Ovary (tissue), 3 donors: ENCODE measurements around the gene VIPAS39.

ENCODE experiments used
- CTCF ChIP-seq, 3 donors: fragments of 450-650 bp in 2 of 3; fragments of 200-600 bp in 1 of 3; IDR thresholded peaks; one replicate each; pipeline versions ENCODE4 v1.5.1 to v1.8.0; 2016 to 2022; ENCODE audit warnings: antibody characterized with exemption in 3 of 3, mild to moderate bottlenecking in 1 of 3
- EP300 ChIP-seq: sonication (generic); formaldehyde crosslinking; IDR thresholded peaks from one replicate; pipeline ENCODE4 v1.6.1; 2017; ENCODE audit warnings: antibody characterized with exemption
- POLR2A ChIP-seq: fragments of 450-650 bp; IDR thresholded peaks from one replicate; pipeline ENCODE4 v1.6.1; 2017; ENCODE audit warnings: antibody characterized with exemption, mild to moderate bottlenecking, moderate library complexity
- donor health status: DM: no; HTN: no; CAD: no.

GRCh38 chr14:77491056-77491455, 33.7 kb upstream of the VIPAS39 start:
- TF ChIP-seq CTCF (IDR thresholded peaks at IDR 0.05) (no peak), POLR2A (no peak), EP300 (no peak)
